ENCODE results near the gene COL3A1. TPM values are rescaled to one million over a fixed set of nuclear protein-coding genes. Genes with fewer than 3 reads are reported as not detected.

Gene COL3A1
- under 1 TPM; 0.42 to 0.76 (median 0.73) TPM for total RNA-seq

GRCh38 chr2:188974164-188974563 lies at the start of gene COL3A1:
COL3A1 (plus strand) TSS chr2:188974373; CDS start chr2:188974490, 117 bp downstream.
- no peaks in the 10 kb centered on the region for H3K36me3 Mint-ChIP-seq (ENCODE audit: insufficient read depth)
- ATAC-seq (no peak), DNase-seq (no peak)
- H3K4me1 Mint-ChIP-seq (ENCODE audit: low read depth): peaks cover 6% of the 10 kb centered on the region
- peaks cover 3% of the 10 kb centered on the region for H3K27me3 Mint-ChIP-seq (ENCODE audit: low read depth)
- H3K9me3 Mint-ChIP-seq: no peaks in the 10 kb centered on the region
- H3K4me3 Mint-ChIP-seq: no peak within 1 kb of the TSS

- H3K9me3 Mint-ChIP-seq: peaks cover 24% of the 10 kb centered on the region
- ATAC-seq (no peak), DNase-seq (no peak)
- no peaks in the 10 kb centered on the region for H3K36me3 Mint-ChIP-seq (ENCODE audit: insufficient read depth)
- H3K4me1 Mint-ChIP-seq (ENCODE audit: low read depth): no peaks in the 10 kb centered on the region
- no peaks in the 10 kb centered on the region for H3K27me3 Mint-ChIP-seq (ENCODE audit: low read depth)
- H3K4me3 Mint-ChIP-seq: no peak overlapping the region
Observed at GRCh38 chr2:188928643-188929042, 45.5 kb upstream of the COL3A1 start.

GRCh38 chr2:188931361-188931760 lies 42.8 kb upstream of the COL3A1 start:
- H3K9me3 Mint-ChIP-seq: peaks cover 24% of the 10 kb centered on the region
- no peak overlapping the region for H3K4me3 Mint-ChIP-seq
- ATAC-seq (no peak), DNase-seq (no peak)
- no peaks in the 10 kb centered on the region for H3K4me1 Mint-ChIP-seq (ENCODE audit: low read depth)
- no peaks in the 10 kb centered on the region for H3K36me3 Mint-ChIP-seq (ENCODE audit: insufficient read depth)
- no peaks in the 10 kb centered on the region for H3K27me3 Mint-ChIP-seq (ENCODE audit: low read depth)

GRCh38 chr2:188937228-188938220 lies 36.6 kb upstream of the COL3A1 start:
- ATAC-seq (no peak), DNase-seq (no peak)
- Mint-ChIP-seq H3K27me3 (ENCODE audit: low read depth) (no peaks in the 10 kb centered on the region), H3K9me3 (no peaks in the 10 kb centered on the region), H3K4me1 (ENCODE audit: low read depth) (no peaks in the 10 kb centered on the region), H3K4me3 (no peak overlapping the region), H3K36me3 (ENCODE audit: insufficient read depth) (no peaks in the 10 kb centered on the region)

GRCh38 chr2:188940171-188940570 lies 34.0 kb upstream of the COL3A1 start:
- Mint-ChIP-seq H3K36me3 (ENCODE audit: insufficient read depth) (no peaks in the 10 kb centered on the region), H3K27me3 (ENCODE audit: low read depth) (no peaks in the 10 kb centered on the region), H3K4me3 (no peak overlapping the region), H3K9me3 (no peaks in the 10 kb centered on the region), H3K4me1 (ENCODE audit: low read depth) (no peaks in the 10 kb centered on the region)
- no peak for ATAC-seq
- no peak for DNase-seq

- ATAC-seq (no peak), DNase-seq (no peak)
- no peaks in the 10 kb centered on the region for H3K9me3 Mint-ChIP-seq
- no peaks in the 10 kb centered on the region for H3K4me1 Mint-ChIP-seq (ENCODE audit: low read depth)
- H3K4me3 Mint-ChIP-seq: no peak overlapping the region
- H3K36me3 Mint-ChIP-seq (ENCODE audit: insufficient read depth): no peaks in the 10 kb centered on the region
- H3K27me3 Mint-ChIP-seq (ENCODE audit: low read depth): no peaks in the 10 kb centered on the region
Observed at GRCh38 chr2:188944442-188944841, 29.7 kb upstream of the COL3A1 start.

GRCh38 chr2:188949046-188949818 lies 24.9 kb upstream of the COL3A1 start:
- Mint-ChIP-seq H3K9me3 (no peaks in the 10 kb centered on the region), H3K4me3 (no peak overlapping the region), H3K27me3 (ENCODE audit: low read depth) (no peaks in the 10 kb centered on the region), H3K4me1 (ENCODE audit: low read depth) (no peaks in the 10 kb centered on the region), H3K36me3 (ENCODE audit: insufficient read depth) (no peaks in the 10 kb centered on the region)
- ATAC-seq (no peak), DNase-seq (no peak)

- H3K9me3 Mint-ChIP-seq: no peaks in the 10 kb centered on the region
- ATAC-seq (no peak), DNase-seq (no peak)
- H3K27me3 Mint-ChIP-seq (ENCODE audit: low read depth): peaks cover 3% of the 10 kb centered on the region
- H3K36me3 Mint-ChIP-seq (ENCODE audit: insufficient read depth): no peaks in the 10 kb centered on the region
- no peak overlapping the region for H3K4me3 Mint-ChIP-seq
- H3K4me1 Mint-ChIP-seq (ENCODE audit: low read depth): no peaks in the 10 kb centered on the region
Observed at GRCh38 chr2:188952901-188953300, 21.3 kb upstream of the COL3A1 start.

- H3K9me3 Mint-ChIP-seq: no peaks in the 10 kb centered on the region
- peaks cover 3% of the 10 kb centered on the region for H3K27me3 Mint-ChIP-seq (ENCODE audit: low read depth)
- no peak overlapping the region for H3K4me3 Mint-ChIP-seq
- ATAC-seq: no peak
- H3K36me3 Mint-ChIP-seq (ENCODE audit: insufficient read depth): no peaks in the 10 kb centered on the region
- DNase-seq: no peak
- peaks cover 1% of the 10 kb centered on the region for H3K4me1 Mint-ChIP-seq (ENCODE audit: low read depth)
Observed at GRCh38 chr2:188956290-188956689, 17.9 kb upstream of the COL3A1 start.

- no peak overlapping the region for H3K4me3 Mint-ChIP-seq
- H3K9me3 Mint-ChIP-seq: no peaks in the 10 kb centered on the region
- ATAC-seq (no peak), DNase-seq (no peak)
- no peaks in the 10 kb centered on the region for H3K36me3 Mint-ChIP-seq (ENCODE audit: insufficient read depth)
- H3K27me3 Mint-ChIP-seq (ENCODE audit: low read depth): peaks cover 3% of the 10 kb centered on the region
- peaks cover 1% of the 10 kb centered on the region for H3K4me1 Mint-ChIP-seq (ENCODE audit: low read depth)
Observed at GRCh38 chr2:188956961-188957360, 17.2 kb upstream of the COL3A1 start.

GRCh38 chr2:188957646-188958045 lies 16.5 kb upstream of the COL3A1 start:
- no peak for ATAC-seq
- no peak overlapping the region for H3K4me3 Mint-ChIP-seq
- no peak for DNase-seq
- no peaks in the 10 kb centered on the region for H3K36me3 Mint-ChIP-seq (ENCODE audit: insufficient read depth)
- H3K27me3 Mint-ChIP-seq (ENCODE audit: low read depth): peaks cover 3% of the 10 kb centered on the region
- no peaks in the 10 kb centered on the region for H3K9me3 Mint-ChIP-seq
- H3K4me1 Mint-ChIP-seq (ENCODE audit: low read depth): peaks cover 1% of the 10 kb centered on the region

- Mint-ChIP-seq H3K27me3 (ENCODE audit: low read depth) (no peaks in the 10 kb centered on the region), H3K4me3 (no peak overlapping the region), H3K9me3 (no peaks in the 10 kb centered on the region), H3K4me1 (ENCODE audit: low read depth) (no peaks in the 10 kb centered on the region), H3K36me3 (ENCODE audit: insufficient read depth) (no peaks in the 10 kb centered on the region)
- DNase-seq (no peak), ATAC-seq (no peak)
Observed at GRCh38 chr2:188963741-188964140, 10.4 kb upstream of the COL3A1 start.

GRCh38 chr2:188964976-188965546 lies 9.1 kb upstream of the COL3A1 start:
- H3K27me3 Mint-ChIP-seq (ENCODE audit: low read depth): no peaks in the 10 kb centered on the region
- no peaks in the 10 kb centered on the region for H3K4me1 Mint-ChIP-seq (ENCODE audit: low read depth)
- ATAC-seq (no peak), DNase-seq (no peak)
- no peaks in the 10 kb centered on the region for H3K36me3 Mint-ChIP-seq (ENCODE audit: insufficient read depth)
- no peaks in the 10 kb centered on the region for H3K9me3 Mint-ChIP-seq
- no peak overlapping the region for H3K4me3 Mint-ChIP-seq

- no peaks in the 10 kb centered on the region for H3K27me3 Mint-ChIP-seq (ENCODE audit: low read depth)
- H3K36me3 Mint-ChIP-seq (ENCODE audit: insufficient read depth): no peaks in the 10 kb centered on the region
- H3K9me3 Mint-ChIP-seq: no peaks in the 10 kb centered on the region
- no peak overlapping the region for H3K4me3 Mint-ChIP-seq
- DNase-seq: no peak
- no peak for ATAC-seq
- no peaks in the 10 kb centered on the region for H3K4me1 Mint-ChIP-seq (ENCODE audit: low read depth)
Observed at GRCh38 chr2:188965563-188965962, 8.6 kb upstream of the COL3A1 start.

Data from activated T-cell treated with anti-CD3 and anti-CD28 coated beads, Interleukin-2, amount 50 U/mL, for 4 hours (primary cell).